ENCODE data around the gene TCHP. TPM values are rescaled to one million over a fixed set of nuclear protein-coding genes. Genes with fewer than 3 reads are reported as not detected.

Gene TCHP
- total and polyA plus RNA-seq, 2 of the 13 experiments (the other 11 are each of a cell fraction or from before 2014, with no cell fraction given), result 6.7 to 12.2 TPM

- TF ChIP-seq ZNF414 (CRISPR knock-in tag; IDR thresholded peaks at IDR 0.05) (no peak), RELA (CRISPR knock-in tag; IDR thresholded peaks at IDR 0.05) (no peak), ZNF160 (CRISPR knock-in tag; IDR thresholded peaks at IDR 0.05) (no peak), GABPB1 (CRISPR knock-in tag; IDR thresholded peaks at IDR 0.05) (no peak), NFRKB (IDR thresholded peaks at IDR 0.05) (no peak), ZMAT3 (CRISPR knock-in tag; conservative IDR thresholded peaks at IDR 0.05) (no peak; the same call in 1 of the 2 replicates), ZBTB38 (CRISPR knock-in tag; IDR thresholded peaks at IDR 0.05) (no peak), ZFP36L1 (CRISPR knock-in tag; IDR thresholded peaks at IDR 0.05) (no peak), MAZ (IDR thresholded peaks at IDR 0.05; ENCODE audit: borderline replicate concordance, low read depth, low read length) (no peak), MAZ (CRISPR knock-in tag; IDR thresholded peaks at IDR 0.05; ENCODE audit: low read depth) (no peak), MAFG (CRISPR knock-in tag; IDR thresholded peaks at IDR 0.05) (no peak), SNAPC4 (CRISPR knock-in tag; IDR thresholded peaks at IDR 0.05) (no peak), SRY (CRISPR knock-in tag; IDR thresholded peaks at IDR 0.05) (no peak), POGK (CRISPR knock-in tag; conservative IDR thresholded peaks at IDR 0.05) (no peak), DBP (CRISPR knock-in tag; IDR thresholded peaks at IDR 0.05; ENCODE audit: not compliant biosample characterization) (no peak), DMAP1 (CRISPR knock-in tag; IDR thresholded peaks at IDR 0.05) (peak; percentile 71; the same call in 1 of the 2 replicates), TEAD2 (CRISPR knock-in tag; IDR thresholded peaks at IDR 0.05) (no peak), GATAD1 (CRISPR knock-in tag; IDR thresholded peaks at IDR 0.05) (peak; percentile 58; the same call in 1 of the 2 replicates), ZNF839 (CRISPR knock-in tag; IDR thresholded peaks at IDR 0.05; ENCODE audit: borderline replicate concordance) (no peak), ZNF276 (CRISPR knock-in tag; IDR thresholded peaks at IDR 0.05; ENCODE audit: low read depth) (no peak)
Observed at GRCh38 chr12:109949089-109949488, 49.0 kb downstream of the TCHP start (continued).

All from HepG2 (cell line).